Measurements from ENCODE around the gene JARID2.

GRCh38 chr6:15477746-15478145 is 231.9 kb downstream of the JARID2 start:
- no peak for TF ChIP-seq GATA3 (IDR thresholded peaks at IDR 0.05; ENCODE audit: low read depth, low read length)
- TF ChIP-seq GATA2 (IDR thresholded peaks at IDR 0.05; ENCODE audit: low read depth, low read length): no peak

All from SH-SY5Y (cell line).